Panc1 (cell line): Measurements from ENCODE around the gene SEMA7A. TPM values are rescaled to one million over a fixed set of nuclear protein-coding genes. Genes with fewer than 3 reads are reported as not detected.

Experiments used
- ATAC-seq: fragments of 200-7000 bp; cut with Tn5 transposase; 2 replicates; pipeline ENCODE4 v1.9.1; 2020; ENCODE audit warnings: mild to moderate bottlenecking, moderate library complexity
- BruUV-seq: library from RNA; stranded (reverse); fragments of 400-500 nt; replicated peaks from 2 replicates; lab custom pipeline; 2021; lab: Mats Ljungman, UMichigan
- CTCF ChIA-PET: fragments of 300-600 bp; sonication (Branson Sonifier 250); formaldehyde crosslinking; loops from one replicate; lab custom pipeline; 2022; ENCODE audit warnings: antibody characterized with exemption; lab: Charles Lee
- POLR2A ChIA-PET: fragments of 300-600 bp; sonication (Branson Sonifier 250); formaldehyde crosslinking; loops from one replicate; lab custom pipeline; 2022; ENCODE audit warnings: antibody characterized with exemption; lab: Charles Lee
- DNase-seq: peaks from one replicate; pipeline ENCODE4 v3.0.0-alpha.2; 2010; ENCODE audit warnings: low read depth, low spot score
- H3K27ac ChIP-seq: 2 replicates; pipeline ENCODE4 v1.5.1; 2011; ENCODE audit warnings: mild to moderate bottlenecking, low read length, inconsistent platforms
- H3K27me3 ChIP-seq: fragments of 200-500 bp; sonication (Bioruptor generic); 2 replicates; pipeline ENCODE4 v1.6.0; 2014; ENCODE audit warnings: low read length, inconsistent platforms; ENCODE audit not compliant: control insufficient read depth, insufficient read depth
- H3K36me3 ChIP-seq: fragments of 200-500 bp; sonication (Bioruptor generic); 2 replicates; pipeline ENCODE4 v1.5.1; 2014; ENCODE audit warnings: inconsistent platforms, mild to moderate bottlenecking, low read length, moderate library complexity; ENCODE audit not compliant: control insufficient read depth, insufficient read depth
- H3K4me1 ChIP-seq: 2 replicates; pipeline ENCODE4 v1.5.1; 2011; ENCODE audit warnings: inconsistent platforms, mild to moderate bottlenecking, low read length, moderate library complexity; ENCODE audit not compliant: control insufficient read depth, insufficient read depth
- H3K4me3 ChIP-seq, 2 experiments: 2 replicates each; pipeline ENCODE4 v1.5.1; 2011 to 2012; ENCODE audit warnings: low read depth in 2 of 2, low read length in 2 of 2, mild to moderate bottlenecking in 2 of 2, inconsistent platforms in 1 of 2, moderate library complexity in 1 of 2
- H3K9me3 ChIP-seq: fragments of 200-500 bp; sonication (Bioruptor generic); 2 replicates; pipeline ENCODE4 v1.5.1; 2014; ENCODE audit warnings: low read depth, mild to moderate bottlenecking, inconsistent platforms, low read length, moderate library complexity; ENCODE audit not compliant: control insufficient read depth, insufficient read depth
- CTCF ChIP-seq: fragments of 450-650 bp; IDR thresholded peaks from 2 replicates; pipeline ENCODE4 v1.5.1; 2017; ENCODE audit warnings: mild to moderate bottlenecking
- POLR2AphosphoS5 ChIP-seq: IDR thresholded peaks from 2 replicates; pipeline ENCODE4 v1.6.1; 2012; ENCODE audit warnings: mild to moderate bottlenecking, low read depth, low read length, moderate library complexity
- REST ChIP-seq, 2 experiments: IDR thresholded peaks; 2 replicates each; pipeline ENCODE4 v1.6.1; 2011 to 2012; ENCODE audit warnings: low read depth in 2 of 2, control low read depth in 1 of 2, low read length in 1 of 2, mild to moderate bottlenecking in 1 of 2, moderate library complexity in 1 of 2; ENCODE audit not compliant: insufficient read depth in 1 of 2
- SIN3A ChIP-seq: IDR thresholded peaks from 2 replicates; pipeline ENCODE4 v1.6.1; 2012; ENCODE audit warnings: low read depth, mild to moderate bottlenecking, low read length, moderate library complexity, borderline replicate concordance; ENCODE audit not compliant: insufficient read depth
- TCF7L2 ChIP-seq: IDR thresholded peaks from 2 replicates; pipeline ENCODE4 v1.6.1; 2011; ENCODE audit warnings: mild to moderate bottlenecking, low read depth, low read length, inconsistent platforms
- in situ Hi-C: cut with HindIII; loops from 2 replicates; pipeline ENCODE4 v1.10.0; 2016; ENCODE audit warnings: low sequenced_read_pairs, low pct_unique_long_range_greater_than_20kb
- intact Hi-C: fragments of 100-400 bp; cut with micrococcal nuclease; formaldehyde crosslinking; loops from one replicate; pipeline ENCODE4 v1.10.0; 2022; ENCODE audit not compliant: unreplicated experiment
- total RNA-seq: library from RNA; stranded (reverse); gene quantifications from one replicate; pipeline ENCODE4 v1.2.1, GENCODE V29; 2021; ENCODE audit not compliant: unreplicated experiment

SEMA7A gene
- total RNA-seq, 1 experiment from 2014 or later = 11.2 TPM

GRCh38 chr15:74392902-74393301, 40.9 kb downstream of the SEMA7A start:
- Histone ChIP-seq H3K27ac (no peak overlapping the region), H3K4me3 (no peak overlapping the region), H3K9me3 (no peaks in the 10 kb centered on the region), H3K4me1 (peaks cover 15% of the 10 kb centered on the region), H3K36me3 (no peaks in the 10 kb centered on the region), H3K27me3 (no peaks in the 10 kb centered on the region)
- no TSS peak for BruUV-seq
- no peak for ATAC-seq
- intact Hi-C loops = no loop called here
- TF ChIP-seq SIN3A (no peak), TCF7L2 (no peak), REST (IDR thresholded peaks at IDR 0.05; ENCODE audit: insufficient read depth in 1 of 2, low read depth in 2 of 2, low read length in 1 of 2) (no peak), POLR2AphosphoS5 (no peak), CTCF (no peak)
- ChIA-PET CTCF (interaction anchor here (0.5 kb wide), 1 partner anchor 70 kb away, joined by 6 read pairs; no protein-coding TSS in a partner anchor), POLR2A (no interaction called here)
- in situ Hi-C loops = no loop called here
- no peak for DNase-seq

- intact Hi-C loops = no loop called here
- in situ Hi-C loops = no loop called here
- no peaks in the 10 kb centered on the region for H3K27me3 ChIP-seq
- peaks cover 15% of the 10 kb centered on the region for H3K4me1 ChIP-seq
- CTCF ChIA-PET = interaction anchor here (0.5 to 0.6 kb wide), 2 partner anchors 17 to 69 kb away, joined by 6 to 8 read pairs; no protein-coding TSS in a partner anchor
- no TSS peak for BruUV-seq
- no peak for TF ChIP-seq SIN3A
- TF ChIP-seq REST (IDR thresholded peaks at IDR 0.05; ENCODE audit: insufficient read depth in 1 of 2, low read depth in 2 of 2, low read length in 1 of 2) = no peak
- no peak for TF ChIP-seq CTCF
- TF ChIP-seq POLR2AphosphoS5 = no peak
- no peak for TF ChIP-seq TCF7L2
- no peak overlapping the region for H3K27ac ChIP-seq
- ATAC-seq (no peak), DNase-seq (no peak)
- no peaks in the 10 kb centered on the region for H3K36me3 ChIP-seq
- POLR2A ChIA-PET = no interaction called here
- no peaks in the 10 kb centered on the region for H3K9me3 ChIP-seq
- H3K4me3 ChIP-seq = no peak overlapping the region
Observed at GRCh38 chr15:74392451-74392830, 41.3 kb downstream of the SEMA7A start.
